Measurements from ENCODE around the gene DIS3L2. TPM values are rescaled to one million over a fixed set of nuclear protein-coding genes. Genes with fewer than 3 reads are reported as not detected.

DIS3L2 gene
- polyA plus RNA-seq, 3 donors from 2014 or later, result 7.6 to 22.5 (median 8.1) TPM

GRCh38 chr2:232276084-232276732 lies 314.7 kb downstream of the DIS3L2 start:
- Mint-ChIP-seq H3K4me1 (no peaks in the 10 kb centered on the region), H3K36me3 (peaks cover 10 to 27% (median 20%) of the 10 kb centered on the region in 3 donors), H3K9me3 (no peaks in the 10 kb centered on the region), H3K27ac (no peak overlapping the region), H3K27me3 (ENCODE audit: low read depth in 3 of 3) (peaks cover 2 to 3% (median 3%) of the 10 kb centered on the region in 3 donors), H3K4me3 (no peak overlapping the region)
- DNase-seq, result no peak

- peak overlapping the region in 2 of 6 donors; percentile 41 to 68 for H3K27ac Mint-ChIP-seq
- H3K9me3 Mint-ChIP-seq, result no peaks in the 10 kb centered on the region
Measured at GRCh38 chr2:232276733-232277313, 315.3 kb downstream of the DIS3L2 start.

GRCh38 chr2:232278534-232278933 lies 317.0 kb downstream of the DIS3L2 start:
- no peak for DNase-seq
- Mint-ChIP-seq H3K4me1 (peaks cover 4% of the 10 kb centered on the region in 2 donors), H3K36me3 (peaks cover 13 to 31% (median 20%) of the 10 kb centered on the region in 3 donors), H3K27me3 (ENCODE audit: low read depth in 3 of 3) (peaks cover 2 to 3% (median 3%) of the 10 kb centered on the region in 3 donors), H3K27ac (no peak overlapping the region), H3K4me3 (no peak overlapping the region), H3K9me3 (no peaks in the 10 kb centered on the region)

More at GRCh38 chr2:232276733-232277313, 315.3 kb downstream of the DIS3L2 start:
- Mint-ChIP-seq H3K36me3 (peaks cover 13 to 31% (median 20%) of the 10 kb centered on the region in 3 donors), H3K4me1 (no peaks in the 10 kb centered on the region), H3K4me3 (no peak overlapping the region), H3K27me3 (ENCODE audit: low read depth in 3 of 3) (peaks cover 2 to 3% (median 3%) of the 10 kb centered on the region in 3 donors)
- DNase-seq, result no peak

DNA sequence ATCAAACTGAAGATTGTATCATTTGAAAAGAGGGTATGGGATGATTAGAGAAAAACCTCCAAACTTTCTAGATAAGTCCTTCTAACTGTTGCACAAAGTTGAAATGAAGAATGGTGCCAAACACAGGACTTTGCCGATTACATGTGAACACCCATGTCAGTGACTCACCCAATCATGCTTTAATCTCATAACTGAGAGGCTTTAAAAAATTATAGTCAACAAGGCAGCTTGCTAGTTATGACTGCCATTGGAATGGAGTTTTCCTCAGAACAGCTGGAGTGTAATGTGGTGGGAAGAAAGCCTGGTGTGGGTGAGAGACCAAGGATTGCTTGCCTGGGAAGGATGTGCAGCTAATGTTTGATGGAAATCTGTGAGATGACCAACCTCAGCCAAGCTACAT lies 318.8 kb downstream of the DIS3L2 start:
- Mint-ChIP-seq H3K4me3 (no peak overlapping the region), H3K9me3 (no peaks in the 10 kb centered on the region), H3K27me3 (ENCODE audit: low read depth in 3 of 3) (peaks cover 0 to 5% (median 2%) of the 10 kb centered on the region in 3 donors), H3K27ac (no peak overlapping the region), H3K4me1 (peaks cover 10 to 16% of the 10 kb centered on the region in 2 donors), H3K36me3 (peaks cover 8 to 26% (median 20%) of the 10 kb centered on the region in 3 donors)
- no peak for DNase-seq

GRCh38 chr2:232281858-232282507 lies 320.5 kb downstream of the DIS3L2 start:
- H3K27ac Mint-ChIP-seq, result no peak overlapping the region

GRCh38 chr2:232282508-232283055 lies 321.1 kb downstream of the DIS3L2 start:
- Mint-ChIP-seq H3K4me3 (no peak overlapping the region), H3K4me1 (peaks cover 10 to 16% of the 10 kb centered on the region in 2 donors), H3K27ac (no peak overlapping the region), H3K27me3 (ENCODE audit: low read depth in 3 of 3) (peaks cover 0 to 5% (median 0%) of the 10 kb centered on the region in 3 donors), H3K36me3 (peaks cover 7 to 22% (median 15%) of the 10 kb centered on the region in 3 donors), H3K9me3 (no peaks in the 10 kb centered on the region)
- no peak for DNase-seq

More at GRCh38 chr2:232281858-232282507, 320.5 kb downstream of the DIS3L2 start:
- Mint-ChIP-seq H3K4me3 (no peak overlapping the region), H3K9me3 (no peaks in the 10 kb centered on the region), H3K36me3 (peaks cover 7 to 22% (median 15%) of the 10 kb centered on the region in 3 donors), H3K4me1 (peaks cover 10 to 16% of the 10 kb centered on the region in 2 donors), H3K27me3 (ENCODE audit: low read depth in 3 of 3) (peaks cover 0 to 5% (median 0%) of the 10 kb centered on the region in 3 donors)
- DNase-seq, result no peak

DNA sequence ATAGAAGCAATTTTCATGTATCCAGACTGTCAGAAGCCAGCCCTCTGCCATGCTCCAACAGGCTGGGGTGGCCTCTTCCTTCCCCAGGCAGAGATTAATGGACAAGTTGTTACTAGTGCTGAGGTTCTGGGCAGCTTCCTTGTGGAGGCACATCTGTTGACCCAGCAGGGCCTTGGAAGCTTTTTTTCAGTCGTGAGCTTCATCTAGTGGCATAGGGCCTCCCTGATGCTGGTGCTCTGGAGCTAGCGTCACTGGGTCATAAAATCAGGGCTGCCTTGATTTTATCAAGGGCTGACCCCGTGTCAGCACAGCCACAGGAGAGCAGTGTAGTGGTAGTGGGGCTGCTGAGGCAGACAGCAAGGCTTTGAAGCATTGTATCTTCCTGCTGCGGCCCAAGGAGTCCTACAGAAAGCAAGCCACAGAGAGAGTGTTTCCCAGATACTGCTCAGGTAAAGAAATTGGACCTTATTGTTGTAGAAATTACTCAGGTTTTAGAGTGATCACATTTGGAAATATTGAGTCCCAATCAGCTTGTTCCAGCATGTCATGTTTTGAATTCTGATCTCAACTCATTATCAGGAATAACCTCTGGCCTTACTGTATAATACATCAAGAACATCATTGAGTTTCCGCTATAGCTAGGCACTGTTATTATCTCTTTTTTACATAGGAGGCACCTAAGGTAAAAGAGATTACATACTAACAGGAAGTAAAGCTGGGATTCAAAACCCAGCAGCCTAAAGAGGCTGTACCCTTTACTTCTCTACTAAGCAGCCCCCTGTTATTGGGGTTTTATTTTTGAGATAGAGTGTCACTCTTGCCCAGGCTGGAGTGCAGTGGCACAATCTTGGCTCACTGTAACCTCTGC lies 324.7 kb downstream of the DIS3L2 start:
- DNase-seq, result no peak
- Mint-ChIP-seq H3K4me1 (peaks cover 10 to 16% of the 10 kb centered on the region in 2 donors), H3K9me3 (no peaks in the 10 kb centered on the region), H3K4me3 (no peak overlapping the region), H3K27me3 (ENCODE audit: low read depth in 3 of 3) (peaks cover 0 to 7% (median 0%) of the 10 kb centered on the region in 3 donors), H3K36me3 (peaks cover 0 to 9% (median 3%) of the 10 kb centered on the region in 3 donors), H3K27ac (no peak overlapping the region)

GRCh38 chr2:232287316-232287715 lies 325.8 kb downstream of the DIS3L2 start:
- no peak for DNase-seq
- Mint-ChIP-seq H3K36me3 (peaks cover 0 to 5% (median 0%) of the 10 kb centered on the region in 3 donors), H3K4me1 (peaks cover 13 to 17% of the 10 kb centered on the region in 2 donors), H3K27ac (no peak overlapping the region), H3K27me3 (ENCODE audit: low read depth in 3 of 3) (peaks cover 0 to 7% (median 0%) of the 10 kb centered on the region in 3 donors), H3K4me3 (no peak overlapping the region), H3K9me3 (no peaks in the 10 kb centered on the region)

DNA sequence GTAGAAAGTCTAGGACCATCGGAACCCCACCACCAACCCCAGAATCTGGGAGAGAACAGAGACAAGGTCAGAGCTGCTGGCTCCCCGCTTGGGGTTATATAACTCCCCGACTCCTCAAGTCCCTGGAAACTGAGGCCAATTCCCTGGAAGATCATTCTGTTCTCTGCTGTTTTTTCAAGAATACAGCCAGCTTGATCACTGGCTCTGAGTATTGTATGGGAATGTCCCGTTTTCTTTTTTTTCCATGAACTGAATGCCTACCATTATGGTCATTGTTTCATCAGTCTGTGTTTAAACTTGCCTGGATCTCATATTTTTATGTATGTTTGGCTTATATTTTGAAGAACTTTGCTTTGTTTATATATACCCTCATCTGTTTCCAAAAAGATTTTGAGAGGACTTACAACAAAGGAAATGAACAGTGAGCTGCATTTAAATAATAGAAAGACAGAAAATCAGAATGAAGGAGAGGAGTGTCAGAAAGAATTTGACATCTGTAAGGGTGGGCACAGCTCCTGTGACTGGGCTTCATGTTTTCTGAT lies 327.0 kb downstream of the DIS3L2 start:
- Mint-ChIP-seq H3K4me1 (peaks cover 14 to 20% of the 10 kb centered on the region in 2 donors), H3K36me3 (peaks cover 0 to 5% (median 0%) of the 10 kb centered on the region in 3 donors), H3K27me3 (ENCODE audit: low read depth in 3 of 3) (peaks cover 3 to 7% (median 3%) of the 10 kb centered on the region in 3 donors), H3K4me3 (no peak overlapping the region), H3K27ac (no peak overlapping the region), H3K9me3 (no peaks in the 10 kb centered on the region)
- DNase-seq, result no peak

- Mint-ChIP-seq H3K4me1 (peaks cover 8 to 9% of the 10 kb centered on the region in 2 donors), H3K36me3 (peaks cover 0 to 10% (median 0%) of the 10 kb centered on the region in 3 donors), H3K9me3 (no peaks in the 10 kb centered on the region), H3K27ac (no peak overlapping the region), H3K27me3 (ENCODE audit: low read depth in 3 of 3) (peaks cover 3 to 5% (median 5%) of the 10 kb centered on the region in 3 donors), H3K4me3 (no peak overlapping the region)
- no peak for DNase-seq
Measured at GRCh38 chr2:232290668-232291067, 329.2 kb downstream of the DIS3L2 start.

GRCh38 chr2:232291343-232291742 lies 329.8 kb downstream of the DIS3L2 start:
- H3K27ac Mint-ChIP-seq, result no peak overlapping the region
- no peak overlapping the region for H3K4me3 Mint-ChIP-seq
- H3K27me3 Mint-ChIP-seq (ENCODE audit: low read depth in 3 of 3), result peaks cover 3 to 5% (median 5%) of the 10 kb centered on the region in 3 donors
- no peaks in the 10 kb centered on the region for H3K9me3 Mint-ChIP-seq
- peaks cover 0 to 10% (median 0%) of the 10 kb centered on the region in 3 donors for H3K36me3 Mint-ChIP-seq
- DNase-seq, result no peak
- peaks cover 8 to 9% of the 10 kb centered on the region in 2 donors for H3K4me1 Mint-ChIP-seq

DNA sequence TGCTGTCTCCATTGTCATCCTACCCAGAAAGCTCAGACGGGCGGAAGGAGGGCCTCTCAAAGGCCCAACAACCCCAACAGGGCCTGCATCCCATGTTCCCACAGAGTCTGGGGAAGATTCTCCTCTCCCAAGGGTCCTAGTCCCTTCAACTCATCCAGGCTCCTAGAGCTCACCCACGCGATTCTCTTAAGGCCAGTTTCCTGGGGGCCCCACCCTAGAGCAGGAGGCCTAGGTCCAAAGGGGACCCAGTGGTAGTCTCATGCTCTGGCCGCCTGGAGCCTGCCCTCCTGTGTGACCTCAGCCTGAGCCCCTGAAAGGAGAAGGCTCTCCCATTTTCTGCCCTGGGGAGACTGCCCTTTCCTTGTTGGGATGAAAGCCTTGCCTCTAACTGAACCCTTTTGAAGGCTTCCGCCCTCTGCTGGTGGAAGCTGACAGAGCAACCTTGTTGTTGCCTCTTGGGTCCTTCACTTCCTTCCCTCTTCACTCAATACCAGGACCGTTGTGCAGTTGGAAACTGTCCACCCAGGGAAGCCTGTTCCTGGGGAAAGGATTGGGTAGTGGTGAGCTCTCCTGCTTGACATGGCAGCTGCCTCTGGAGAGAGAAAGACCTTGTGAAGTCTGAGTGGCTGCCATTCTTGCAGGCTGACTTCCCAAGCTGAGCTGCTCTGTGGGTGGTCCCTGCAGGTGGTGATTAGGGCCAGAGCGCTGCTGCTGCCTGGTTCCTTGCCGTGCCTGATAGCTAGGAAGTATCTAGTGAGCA lies 331.1 kb downstream of the DIS3L2 start:
- Mint-ChIP-seq H3K27ac (peak overlapping the region in 3 of 6 donors; percentile 37 to 67 (median 51)), H3K4me1 (peaks cover 8 to 9% of the 10 kb centered on the region in 2 donors), H3K4me3 (no peak overlapping the region), H3K27me3 (ENCODE audit: low read depth in 3 of 3) (peaks cover 3 to 5% (median 5%) of the 10 kb centered on the region in 3 donors), H3K36me3 (peaks cover 0 to 10% (median 0%) of the 10 kb centered on the region in 3 donors), H3K9me3 (no peaks in the 10 kb centered on the region)
- peak in 2 of 3 donors; percentile 30 to 40 for DNase-seq
